Measurements from ENCODE around the gene MPND.

MPND gene

GRCh38 chr19:4373013-4373367 is 29.6 kb downstream of the MPND start:
- no peaks in the 10 kb centered on the region for H3K9me3 ChIP-seq (ENCODE audit: control insufficient read depth, low read length)
- no peak overlapping the region for H3K27ac ChIP-seq (ENCODE audit: insufficient read depth, low read depth, low read length, poor library complexity, severe bottlenecking)
- H3K36me3 ChIP-seq (ENCODE audit: control insufficient read depth, insufficient read depth, low read length): no peaks in the 10 kb centered on the region
- H3K4me3 ChIP-seq (ENCODE audit: insufficient read depth, low read depth, low read length): no peak overlapping the region
- peaks cover 59% of the 10 kb centered on the region for H3K4me1 ChIP-seq (ENCODE audit: control insufficient read depth, insufficient read depth, low read length)
- WGBS, 2 experiments: 94% methylated on average over 8 of the region's 8 CpGs
- H3K27me3 ChIP-seq (ENCODE audit: control insufficient read depth, insufficient read depth, low read length, poor library complexity, severe bottlenecking): no peaks in the 10 kb centered on the region

- Histone ChIP-seq H3K36me3 (ENCODE audit: control insufficient read depth, insufficient read depth, low read length) (no peaks in the 10 kb centered on the region), H3K27me3 (ENCODE audit: control insufficient read depth, insufficient read depth, low read length, poor library complexity, severe bottlenecking) (no peaks in the 10 kb centered on the region), H3K4me1 (ENCODE audit: control insufficient read depth, insufficient read depth, low read length) (peaks cover 53% of the 10 kb centered on the region), H3K4me3 (ENCODE audit: insufficient read depth, low read depth, low read length) (no peak overlapping the region), H3K9me3 (ENCODE audit: control insufficient read depth, low read length) (no peaks in the 10 kb centered on the region), H3K27ac (ENCODE audit: insufficient read depth, low read depth, low read length, poor library complexity, severe bottlenecking) (no peak overlapping the region)
- WGBS, 2 experiments: 93 to 95% methylated on average over 25 of the region's 25 CpGs
Observed at GRCh38 chr19:4373601-4374497, 30.5 kb downstream of the MPND start.

GRCh38 chr19:4374498-4375163 is 31.3 kb downstream of the MPND start:
- no peaks in the 10 kb centered on the region for H3K27me3 ChIP-seq (ENCODE audit: control insufficient read depth, insufficient read depth, low read length, poor library complexity, severe bottlenecking)
- no peaks in the 10 kb centered on the region for H3K9me3 ChIP-seq (ENCODE audit: control insufficient read depth, low read length)
- WGBS, 2 experiments: 91% methylated on average over 27 of the region's 27 CpGs
- peaks cover 45% of the 10 kb centered on the region for H3K4me1 ChIP-seq (ENCODE audit: control insufficient read depth, insufficient read depth, low read length)
- peak overlapping the region; percentile 8 for H3K27ac ChIP-seq (ENCODE audit: insufficient read depth, low read depth, low read length, poor library complexity, severe bottlenecking)
- H3K36me3 ChIP-seq (ENCODE audit: control insufficient read depth, insufficient read depth, low read length): no peaks in the 10 kb centered on the region
- no peak overlapping the region for H3K4me3 ChIP-seq (ENCODE audit: insufficient read depth, low read depth, low read length)

GRCh38 chr19:4375164-4376027 is 32.0 kb downstream of the MPND start:
- Histone ChIP-seq H3K4me3 (ENCODE audit: insufficient read depth, low read depth, low read length) (no peak overlapping the region), H3K36me3 (ENCODE audit: control insufficient read depth, insufficient read depth, low read length) (no peaks in the 10 kb centered on the region), H3K27me3 (ENCODE audit: control insufficient read depth, insufficient read depth, low read length, poor library complexity, severe bottlenecking) (no peaks in the 10 kb centered on the region), H3K9me3 (ENCODE audit: control insufficient read depth, low read length) (no peaks in the 10 kb centered on the region), H3K27ac (ENCODE audit: insufficient read depth, low read depth, low read length, poor library complexity, severe bottlenecking) (peak overlapping the region; percentile 8), H3K4me1 (ENCODE audit: control insufficient read depth, insufficient read depth, low read length) (peaks cover 38% of the 10 kb centered on the region)
- WGBS, 2 experiments: 75 to 76% methylated on average over 16 of the region's 16 CpGs

GRCh38 chr19:4376028-4376670 is 32.8 kb downstream of the MPND start:
- no peak overlapping the region for H3K27ac ChIP-seq (ENCODE audit: insufficient read depth, low read depth, low read length, poor library complexity, severe bottlenecking)
- 85% methylated on average over 16 of the region's 16 CpGs for WGBS, 2 experiments
- H3K9me3 ChIP-seq (ENCODE audit: control insufficient read depth, low read length): no peaks in the 10 kb centered on the region
- H3K4me1 ChIP-seq (ENCODE audit: control insufficient read depth, insufficient read depth, low read length): peaks cover 38% of the 10 kb centered on the region
- no peak overlapping the region for H3K4me3 ChIP-seq (ENCODE audit: insufficient read depth, low read depth, low read length)
- no peaks in the 10 kb centered on the region for H3K36me3 ChIP-seq (ENCODE audit: control insufficient read depth, insufficient read depth, low read length)
- H3K27me3 ChIP-seq (ENCODE audit: control insufficient read depth, insufficient read depth, low read length, poor library complexity, severe bottlenecking): no peaks in the 10 kb centered on the region

GRCh38 chr19:4376671-4376990 is 33.3 kb downstream of the MPND start:
- no peaks in the 10 kb centered on the region for H3K36me3 ChIP-seq (ENCODE audit: control insufficient read depth, insufficient read depth, low read length)
- H3K9me3 ChIP-seq (ENCODE audit: control insufficient read depth, low read length): no peaks in the 10 kb centered on the region
- peaks cover 38% of the 10 kb centered on the region for H3K4me1 ChIP-seq (ENCODE audit: control insufficient read depth, insufficient read depth, low read length)
- no peak overlapping the region for H3K27ac ChIP-seq (ENCODE audit: insufficient read depth, low read depth, low read length, poor library complexity, severe bottlenecking)
- H3K27me3 ChIP-seq (ENCODE audit: control insufficient read depth, insufficient read depth, low read length, poor library complexity, severe bottlenecking): no peaks in the 10 kb centered on the region
- 59 to 60% methylated on average over 10 of the region's 10 CpGs for WGBS, 2 experiments
- H3K4me3 ChIP-seq (ENCODE audit: insufficient read depth, low read depth, low read length): no peak overlapping the region

- no peaks in the 10 kb centered on the region for H3K9me3 ChIP-seq (ENCODE audit: control insufficient read depth, low read length)
- no peak overlapping the region for H3K4me3 ChIP-seq (ENCODE audit: insufficient read depth, low read depth, low read length)
- WGBS, 2 experiments: 86 to 87% methylated on average over 23 of the region's 23 CpGs
- peaks cover 38% of the 10 kb centered on the region for H3K4me1 ChIP-seq (ENCODE audit: control insufficient read depth, insufficient read depth, low read length)
- no peaks in the 10 kb centered on the region for H3K36me3 ChIP-seq (ENCODE audit: control insufficient read depth, insufficient read depth, low read length)
- H3K27ac ChIP-seq (ENCODE audit: insufficient read depth, low read depth, low read length, poor library complexity, severe bottlenecking): no peak overlapping the region
- H3K27me3 ChIP-seq (ENCODE audit: control insufficient read depth, insufficient read depth, low read length, poor library complexity, severe bottlenecking): no peaks in the 10 kb centered on the region
Observed at GRCh38 chr19:4376991-4377781, 33.8 kb downstream of the MPND start.

- WGBS, 2 experiments: 95 to 96% methylated on average over 11 of the region's 11 CpGs
- Histone ChIP-seq H3K27me3 (ENCODE audit: control insufficient read depth, insufficient read depth, low read length, poor library complexity, severe bottlenecking) (no peaks in the 10 kb centered on the region), H3K4me3 (ENCODE audit: insufficient read depth, low read depth, low read length) (no peak overlapping the region), H3K9me3 (ENCODE audit: control insufficient read depth, low read length) (no peaks in the 10 kb centered on the region), H3K36me3 (ENCODE audit: control insufficient read depth, insufficient read depth, low read length) (no peaks in the 10 kb centered on the region), H3K27ac (ENCODE audit: insufficient read depth, low read depth, low read length, poor library complexity, severe bottlenecking) (no peak overlapping the region), H3K4me1 (ENCODE audit: control insufficient read depth, insufficient read depth, low read length) (peaks cover 38% of the 10 kb centered on the region)
Observed at GRCh38 chr19:4378886-4379285, 35.5 kb downstream of the MPND start.

- Histone ChIP-seq H3K36me3 (ENCODE audit: control insufficient read depth, insufficient read depth, low read length) (no peaks in the 10 kb centered on the region), H3K27ac (ENCODE audit: insufficient read depth, low read depth, low read length, poor library complexity, severe bottlenecking) (no peak overlapping the region), H3K27me3 (ENCODE audit: control insufficient read depth, insufficient read depth, low read length, poor library complexity, severe bottlenecking) (no peaks in the 10 kb centered on the region), H3K9me3 (ENCODE audit: control insufficient read depth, low read length) (no peaks in the 10 kb centered on the region), H3K4me3 (ENCODE audit: insufficient read depth, low read depth, low read length) (no peak overlapping the region), H3K4me1 (ENCODE audit: control insufficient read depth, insufficient read depth, low read length) (peaks cover 33% of the 10 kb centered on the region)
- 85% methylated on average over 20 of the region's 20 CpGs for WGBS, 2 experiments
Observed at GRCh38 chr19:4379383-4380253, 36.3 kb downstream of the MPND start.
